ENCODE data around the gene TRAP1.

TRAP1 gene

GRCh38 chr16:3673201-3673600 lies 44.1 kb downstream of the TRAP1 start:
- Histone ChIP-seq H3K9ac (ENCODE audit: low read depth, low read length) (no peak overlapping the region), H3K9me3 (ENCODE audit: control insufficient read depth, insufficient read depth, low read length) (no peaks in the 10 kb centered on the region), H3K36me3 (ENCODE audit: control insufficient read depth, insufficient read depth, low read length) (peaks cover 84% of the 10 kb centered on the region), H3K27me3 (ENCODE audit: control insufficient read depth, insufficient read depth, low read length) (no peaks in the 10 kb centered on the region), H3K4me1 (ENCODE audit: control insufficient read depth, insufficient read depth, low read length) (no peaks in the 10 kb centered on the region), H3K4me3 (ENCODE audit: low read depth, low read length) (no peak overlapping the region), H3K27ac (ENCODE audit: low read depth, low read length) (no peak overlapping the region)

GRCh38 chr16:3672571-3673041 lies 44.7 kb downstream of the TRAP1 start:
- H3K9me3 ChIP-seq (ENCODE audit: control insufficient read depth, insufficient read depth, low read length): no peaks in the 10 kb centered on the region
- no peak overlapping the region for H3K9ac ChIP-seq (ENCODE audit: low read depth, low read length)
- H3K4me1 ChIP-seq (ENCODE audit: control insufficient read depth, insufficient read depth, low read length): no peaks in the 10 kb centered on the region
- no peaks in the 10 kb centered on the region for H3K27me3 ChIP-seq (ENCODE audit: control insufficient read depth, insufficient read depth, low read length)
- H3K36me3 ChIP-seq (ENCODE audit: control insufficient read depth, insufficient read depth, low read length): peaks cover 78% of the 10 kb centered on the region
- H3K27ac ChIP-seq (ENCODE audit: low read depth, low read length): no peak overlapping the region
- H3K4me3 ChIP-seq (ENCODE audit: low read depth, low read length): no peak overlapping the region

GRCh38 chr16:3671424-3671823 lies 45.9 kb downstream of the TRAP1 start:
- H3K4me1 ChIP-seq (ENCODE audit: control insufficient read depth, insufficient read depth, low read length): no peaks in the 10 kb centered on the region
- H3K9me3 ChIP-seq (ENCODE audit: control insufficient read depth, insufficient read depth, low read length): no peaks in the 10 kb centered on the region
- H3K27ac ChIP-seq (ENCODE audit: low read depth, low read length): no peak overlapping the region
- no peaks in the 10 kb centered on the region for H3K27me3 ChIP-seq (ENCODE audit: control insufficient read depth, insufficient read depth, low read length)
- no peak overlapping the region for H3K9ac ChIP-seq (ENCODE audit: low read depth, low read length)
- peaks cover 76% of the 10 kb centered on the region for H3K36me3 ChIP-seq (ENCODE audit: control insufficient read depth, insufficient read depth, low read length)
- no peak overlapping the region for H3K4me3 ChIP-seq (ENCODE audit: low read depth, low read length)

- H3K9me3 ChIP-seq (ENCODE audit: control insufficient read depth, insufficient read depth, low read length): no peaks in the 10 kb centered on the region
- no peaks in the 10 kb centered on the region for H3K27me3 ChIP-seq (ENCODE audit: control insufficient read depth, insufficient read depth, low read length)
- H3K27ac ChIP-seq (ENCODE audit: low read depth, low read length): no peak overlapping the region
- no peak overlapping the region for H3K9ac ChIP-seq (ENCODE audit: low read depth, low read length)
- no peaks in the 10 kb centered on the region for H3K4me1 ChIP-seq (ENCODE audit: control insufficient read depth, insufficient read depth, low read length)
- H3K36me3 ChIP-seq (ENCODE audit: control insufficient read depth, insufficient read depth, low read length): peaks cover 76% of the 10 kb centered on the region
- H3K4me3 ChIP-seq (ENCODE audit: low read depth, low read length): no peak overlapping the region
Observed at GRCh38 chr16:3670711-3671110, 46.6 kb downstream of the TRAP1 start.

- Histone ChIP-seq H3K27ac (ENCODE audit: low read depth, low read length) (no peak overlapping the region), H3K9me3 (ENCODE audit: control insufficient read depth, insufficient read depth, low read length) (no peaks in the 10 kb centered on the region), H3K4me3 (ENCODE audit: low read depth, low read length) (no peak overlapping the region), H3K4me1 (ENCODE audit: control insufficient read depth, insufficient read depth, low read length) (no peaks in the 10 kb centered on the region), H3K9ac (ENCODE audit: low read depth, low read length) (no peak overlapping the region), H3K27me3 (ENCODE audit: control insufficient read depth, insufficient read depth, low read length) (no peaks in the 10 kb centered on the region), H3K36me3 (ENCODE audit: control insufficient read depth, insufficient read depth, low read length) (peaks cover 76% of the 10 kb centered on the region)
Observed at GRCh38 chr16:3669082-3669481, 48.2 kb downstream of the TRAP1 start.

GRCh38 chr16:3668626-3669025 lies 48.7 kb downstream of the TRAP1 start:
- Histone ChIP-seq H3K4me3 (ENCODE audit: low read depth, low read length) (no peak overlapping the region), H3K27ac (ENCODE audit: low read depth, low read length) (no peak overlapping the region), H3K9me3 (ENCODE audit: control insufficient read depth, insufficient read depth, low read length) (no peaks in the 10 kb centered on the region), H3K36me3 (ENCODE audit: control insufficient read depth, insufficient read depth, low read length) (peaks cover 74% of the 10 kb centered on the region), H3K27me3 (ENCODE audit: control insufficient read depth, insufficient read depth, low read length) (no peaks in the 10 kb centered on the region), H3K4me1 (ENCODE audit: control insufficient read depth, insufficient read depth, low read length) (no peaks in the 10 kb centered on the region), H3K9ac (ENCODE audit: low read depth, low read length) (no peak overlapping the region)

GRCh38 chr16:3665508-3665907 lies 51.8 kb downstream of the TRAP1 start:
- Histone ChIP-seq H3K27ac (ENCODE audit: low read depth, low read length) (no peak overlapping the region), H3K27me3 (ENCODE audit: control insufficient read depth, insufficient read depth, low read length) (no peaks in the 10 kb centered on the region), H3K4me3 (ENCODE audit: low read depth, low read length) (no peak overlapping the region), H3K9me3 (ENCODE audit: control insufficient read depth, insufficient read depth, low read length) (no peaks in the 10 kb centered on the region), H3K9ac (ENCODE audit: low read depth, low read length) (no peak overlapping the region), H3K4me1 (ENCODE audit: control insufficient read depth, insufficient read depth, low read length) (no peaks in the 10 kb centered on the region), H3K36me3 (ENCODE audit: control insufficient read depth, insufficient read depth, low read length) (peaks cover 76% of the 10 kb centered on the region)

GRCh38 chr16:3664187-3664896 lies 53.0 kb downstream of the TRAP1 start:
- no peak overlapping the region for H3K9ac ChIP-seq (ENCODE audit: low read depth, low read length)
- H3K27me3 ChIP-seq (ENCODE audit: control insufficient read depth, insufficient read depth, low read length): no peaks in the 10 kb centered on the region
- H3K4me3 ChIP-seq (ENCODE audit: low read depth, low read length): no peak overlapping the region
- no peaks in the 10 kb centered on the region for H3K4me1 ChIP-seq (ENCODE audit: control insufficient read depth, insufficient read depth, low read length)
- H3K9me3 ChIP-seq (ENCODE audit: control insufficient read depth, insufficient read depth, low read length): no peaks in the 10 kb centered on the region
- peaks cover 86% of the 10 kb centered on the region for H3K36me3 ChIP-seq (ENCODE audit: control insufficient read depth, insufficient read depth, low read length)
- no peak overlapping the region for H3K27ac ChIP-seq (ENCODE audit: low read depth, low read length)

- Histone ChIP-seq H3K4me3 (ENCODE audit: low read depth, low read length) (no peak overlapping the region), H3K27me3 (ENCODE audit: control insufficient read depth, insufficient read depth, low read length) (no peaks in the 10 kb centered on the region), H3K27ac (ENCODE audit: low read depth, low read length) (no peak overlapping the region), H3K4me1 (ENCODE audit: control insufficient read depth, insufficient read depth, low read length) (no peaks in the 10 kb centered on the region), H3K9me3 (ENCODE audit: control insufficient read depth, insufficient read depth, low read length) (no peaks in the 10 kb centered on the region), H3K9ac (ENCODE audit: low read depth, low read length) (no peak overlapping the region), H3K36me3 (ENCODE audit: control insufficient read depth, insufficient read depth, low read length) (peaks cover 93% of the 10 kb centered on the region)
Observed at GRCh38 chr16:3662601-3663000, 54.7 kb downstream of the TRAP1 start.

GRCh38 chr16:3661922-3662321 lies 55.4 kb downstream of the TRAP1 start:
- H3K36me3 ChIP-seq (ENCODE audit: control insufficient read depth, insufficient read depth, low read length): peaks cover 95% of the 10 kb centered on the region
- no peak overlapping the region for H3K27ac ChIP-seq (ENCODE audit: low read depth, low read length)
- no peak overlapping the region for H3K9ac ChIP-seq (ENCODE audit: low read depth, low read length)
- no peak overlapping the region for H3K4me3 ChIP-seq (ENCODE audit: low read depth, low read length)
- H3K4me1 ChIP-seq (ENCODE audit: control insufficient read depth, insufficient read depth, low read length): no peaks in the 10 kb centered on the region
- H3K27me3 ChIP-seq (ENCODE audit: control insufficient read depth, insufficient read depth, low read length): no peaks in the 10 kb centered on the region
- H3K9me3 ChIP-seq (ENCODE audit: control insufficient read depth, insufficient read depth, low read length): no peaks in the 10 kb centered on the region

GRCh38 chr16:3661311-3661710 lies 56.0 kb downstream of the TRAP1 start:
- Histone ChIP-seq H3K9me3 (ENCODE audit: control insufficient read depth, insufficient read depth, low read length) (no peaks in the 10 kb centered on the region), H3K27ac (ENCODE audit: low read depth, low read length) (no peak overlapping the region), H3K27me3 (ENCODE audit: control insufficient read depth, insufficient read depth, low read length) (no peaks in the 10 kb centered on the region), H3K36me3 (ENCODE audit: control insufficient read depth, insufficient read depth, low read length) (peaks cover 97% of the 10 kb centered on the region), H3K4me1 (ENCODE audit: control insufficient read depth, insufficient read depth, low read length) (no peaks in the 10 kb centered on the region), H3K9ac (ENCODE audit: low read depth, low read length) (no peak overlapping the region), H3K4me3 (ENCODE audit: low read depth, low read length) (no peak overlapping the region)
